ENCODE results near the gene THSD4. TPM values are rescaled to one million over a fixed set of nuclear protein-coding genes. Genes with fewer than 3 reads are reported as not detected.

The THSD4 gene
- total and polyA plus RNA-seq, 2 of the 4 experiments (the other 2 are of a cell fraction) = 25.5 to 31.1 TPM

GRCh38 chr15:71510763-71511162 lies 395.5 kb downstream of the THSD4 start:
- no peak overlapping the region for H3K56ac ChIP-seq (ENCODE audit: extremely low read depth, insufficient read depth, low read length)
- no peaks in the 10 kb centered on the region for H3K27me3 ChIP-seq (ENCODE audit: control insufficient read depth, insufficient read depth, low read length)
- no peak overlapping the region for H3K23ac ChIP-seq (ENCODE audit: low read depth, low read length)
- no peak overlapping the region for H2AFZ ChIP-seq (replicated peaks; ENCODE audit: low read length, poor library complexity)
- H4K8ac ChIP-seq (ENCODE audit: low read depth in 2 of 2, low read length in 2 of 2) = no peak overlapping the region
- H3K9ac ChIP-seq (ENCODE audit: low read depth, low read length) = no peak overlapping the region
- no peaks in the 10 kb centered on the region for H3K9me3 ChIP-seq (ENCODE audit: control insufficient read depth, insufficient read depth, low read length)
- ChIA-PET CTCF (no interaction called here), POLR2A (ENCODE audit: unreplicated experiment) (no interaction called here)
- ATAC-seq (ENCODE audit: low read depth) = no peak
- peaks cover 3 to 12% of the 10 kb centered on the region in 2 experiments; a peak in 3 of 4 replicates for H3K79me1 ChIP-seq (ENCODE audit: low read depth in 1 of 2, low read length in 2 of 2)
- H3K4me3 ChIP-seq (ENCODE audit: insufficient read depth, low read depth, low read length) = no peak overlapping the region
- H3K4me2 ChIP-seq (ENCODE audit: low read depth, low read length) = no peak overlapping the region
- H4K20me1 ChIP-seq (ENCODE audit: insufficient read depth, low read length) = peaks cover 17% of the 10 kb centered on the region; the same call in 1 of the 2 replicates
- no peak overlapping the region for H3K4ac ChIP-seq (ENCODE audit: low read depth, low read length)
- BruUV-seq (replicated peaks) = no TSS peak
- no peak overlapping the region for H2BK20ac ChIP-seq (ENCODE audit: low read depth, low read length)
- in situ Hi-C loops (cut with MboI; ENCODE audit: low sequenced_read_pairs) (no loop called here), intact Hi-C loops (cut with micrococcal nuclease) (no loop called here), dilution Hi-C loops (cut with HindIII; ENCODE audit: low sequenced_read_pairs, unreplicated experiment) (no loop called here)
- peaks cover 3% of the 10 kb centered on the region; the same call in 1 of the 2 replicates for H3K9me1 ChIP-seq (ENCODE audit: insufficient read depth, low read length)
- peaks cover 2% of the 10 kb centered on the region; the same call in 1 of the 2 replicates for H3K36me3 ChIP-seq (ENCODE audit: control insufficient read depth, insufficient read depth, low read length)
- TF ChIP-seq NFE2L2 (IDR thresholded peaks at IDR 0.05; ENCODE audit: low read depth, low read length) (no peak), RFX5 (IDR thresholded peaks at IDR 0.05; ENCODE audit: low read depth, low read length) (no peak), MAZ (IDR thresholded peaks at IDR 0.05; ENCODE audit: borderline replicate concordance, low read depth, low read length) (no peak), CHD1 (IDR thresholded peaks at IDR 0.05; ENCODE audit: low read depth, low read length) (no peak), CEBPB (IDR thresholded peaks at IDR 0.05; ENCODE audit: low read depth, low read length) (no peak), BHLHE40 (IDR thresholded peaks at IDR 0.05; ENCODE audit: low read depth, low read length) (no peak), MXI1 (IDR thresholded peaks at IDR 0.05; ENCODE audit: borderline replicate concordance, low read depth, low read length) (no peak), POLR2A (IDR thresholded peaks at IDR 0.05; ENCODE audit: low read depth, low read length) (no peak), RAD21 (IDR thresholded peaks at IDR 0.05; ENCODE audit: low read length) (no peak), RCOR1 (IDR thresholded peaks at IDR 0.05; ENCODE audit: insufficient replicate concordance, low read length) (no peak)
- TF ChIP-seq, protein P1, sequence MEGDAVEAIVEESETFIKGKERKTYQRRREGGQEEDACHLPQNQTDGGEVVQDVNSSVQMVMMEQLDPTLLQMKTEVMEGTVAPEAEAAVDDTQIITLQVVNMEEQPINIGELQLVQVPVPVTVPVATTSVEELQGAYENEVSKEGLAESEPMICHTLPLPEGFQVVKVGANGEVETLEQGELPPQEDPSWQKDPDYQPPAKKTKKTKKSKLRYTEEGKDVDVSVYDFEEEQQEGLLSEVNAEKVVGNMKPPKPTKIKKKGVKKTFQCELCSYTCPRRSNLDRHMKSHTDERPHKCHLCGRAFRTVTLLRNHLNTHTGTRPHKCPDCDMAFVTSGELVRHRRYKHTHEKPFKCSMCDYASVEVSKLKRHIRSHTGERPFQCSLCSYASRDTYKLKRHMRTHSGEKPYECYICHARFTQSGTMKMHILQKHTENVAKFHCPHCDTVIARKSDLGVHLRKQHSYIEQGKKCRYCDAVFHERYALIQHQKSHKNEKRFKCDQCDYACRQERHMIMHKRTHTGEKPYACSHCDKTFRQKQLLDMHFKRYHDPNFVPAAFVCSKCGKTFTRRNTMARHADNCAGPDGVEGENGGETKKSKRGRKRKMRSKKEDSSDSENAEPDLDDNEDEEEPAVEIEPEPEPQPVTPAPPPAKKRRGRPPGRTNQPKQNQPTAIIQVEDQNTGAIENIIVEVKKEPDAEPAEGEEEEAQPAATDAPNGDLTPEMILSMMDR (conservative IDR thresholded peaks at IDR 0.05; ENCODE audit: low read depth, low read length) = no peak
- TF ChIP-seq, protein P2, sequence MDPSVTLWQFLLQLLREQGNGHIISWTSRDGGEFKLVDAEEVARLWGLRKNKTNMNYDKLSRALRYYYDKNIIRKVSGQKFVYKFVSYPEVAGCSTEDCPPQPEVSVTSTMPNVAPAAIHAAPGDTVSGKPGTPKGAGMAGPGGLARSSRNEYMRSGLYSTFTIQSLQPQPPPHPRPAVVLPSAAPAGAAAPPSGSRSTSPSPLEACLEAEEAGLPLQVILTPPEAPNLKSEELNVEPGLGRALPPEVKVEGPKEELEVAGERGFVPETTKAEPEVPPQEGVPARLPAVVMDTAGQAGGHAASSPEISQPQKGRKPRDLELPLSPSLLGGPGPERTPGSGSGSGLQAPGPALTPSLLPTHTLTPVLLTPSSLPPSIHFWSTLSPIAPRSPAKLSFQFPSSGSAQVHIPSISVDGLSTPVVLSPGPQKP (IDR thresholded peaks at IDR 0.05; ENCODE audit: borderline replicate concordance, low read depth, low read length) = no peak
- H3K14ac ChIP-seq (replicated peaks; ENCODE audit: low read depth, low read length) = no peak overlapping the region
- no peak overlapping the region for H4K91ac ChIP-seq (ENCODE audit: insufficient read depth, low read depth, low read length)
- H2AK5ac ChIP-seq (ENCODE audit: low read depth, low read length) = no peak overlapping the region
- no peak overlapping the region for H4K5ac ChIP-seq (ENCODE audit: low read depth, low read length)
- H3K27ac ChIP-seq (ENCODE audit: insufficient read depth, low read length) = no peak overlapping the region
- H3K4me1 ChIP-seq (ENCODE audit: control insufficient read depth, insufficient read depth, low read length) = 0 out of 2 replicates have a peak, but pooled peaks cover 4% of the 10 kb centered on the region
- DNase-seq = peak; percentile 12
- 59% methylated on average over 6 of the region's 6 CpGs; no CpG with 5 or more reads in 1 of the 2 experiments for WGBS, 2 experiments (ENCODE audit: extremely low coverage in 2 of 2, insufficient read length in 1 of 2)
- H2BK5ac ChIP-seq (ENCODE audit: low read depth, low read length, poor library complexity, severe bottlenecking) = no peak overlapping the region
- H3K18ac ChIP-seq (ENCODE audit: low read depth, low read length) = no peak overlapping the region
- no peak overlapping the region for H2BK120ac ChIP-seq (ENCODE audit: low read depth, low read length)
- no peak overlapping the region for H2AK9ac ChIP-seq (replicated peaks; ENCODE audit: low read depth, low read length, poor library complexity)
- H2BK15ac ChIP-seq (ENCODE audit: low read depth, low read length) = no peak overlapping the region

Measured in IMR-90 (cell line).